Natural killer cell treated with Interleukin-12 subunit alpha and Interleukin-12 subunit beta and Interleukin-15 and Interleukin-18, amount 100 ng/mL, for 72 hours (primary cell): ENCODE results near the gene SLC24A3. TPM values are rescaled to one million over a fixed set of nuclear protein-coding genes. Genes with fewer than 3 reads are reported as not detected.

Experiments used
- ATAC-seq, 2 donors: fragments of 150-1000 bp; cut with Tn5 transposase in 1 of 2; sonication (Bioruptor Pico), chemical (Tn5 transposase) in 1 of 2; 2 replicates each; pipeline ENCODE4 v1.10.0; 2021
- DNase-seq: peaks from one replicate; pipeline ENCODE4 v3.0.0; 2022; ENCODE audit warnings: low spot score
- H3K27ac Mint-ChIP-seq, 2 donors: 1 replicate in 1 of 2; 2 replicates in 1 of 2; pipeline ENCODE4 v1.8.0; 2022; ENCODE audit warnings: mixed read lengths in 2 of 2, mild to moderate bottlenecking in 1 of 2, moderate library complexity in 1 of 2
- H3K27me3 Mint-ChIP-seq, 2 donors: 1 replicate in 1 of 2; 2 replicates in 1 of 2; pipeline ENCODE4 v1.8.0; 2022; ENCODE audit warnings: mixed read lengths in 2 of 2
- H3K36me3 Mint-ChIP-seq: one replicate; pipeline ENCODE4 v1.8.0; 2022; ENCODE audit warnings: mixed read lengths
- H3K4me1 Mint-ChIP-seq, 2 donors: 1 replicate in 1 of 2; 2 replicates in 1 of 2; pipeline ENCODE4 v1.8.0; 2022; ENCODE audit warnings: low read depth in 2 of 2, mixed read lengths in 2 of 2, mild to moderate bottlenecking in 1 of 2
- H3K4me3 Mint-ChIP-seq: one replicate; pipeline ENCODE4 v1.8.0; 2022; ENCODE audit warnings: mixed read lengths
- H3K9me3 Mint-ChIP-seq: 2 replicates; pipeline ENCODE4 v1.8.0; 2022; ENCODE audit warnings: mixed read lengths
- total RNA-seq, 2 donors: library from RNA; stranded (reverse); gene quantifications; one replicate each; pipeline ENCODE4 v1.2.3, GENCODE V29; 2022

The SLC24A3 gene
- total RNA-seq, 2 donors from 2014 or later = 1.4 TPM; not detected in 1

- H3K27ac Mint-ChIP-seq = no peak overlapping the region
- ATAC-seq (peak; percentile 28 to 59), DNase-seq (no peak)
- H3K27me3 Mint-ChIP-seq = peaks cover 0 to 8% of the 10 kb centered on the region in 2 donors
- H3K36me3 Mint-ChIP-seq = no peaks in the 10 kb centered on the region
- peaks cover 3% of the 10 kb centered on the region for H3K9me3 Mint-ChIP-seq
- peaks cover 12 to 13% of the 10 kb centered on the region in 2 donors for H3K4me1 Mint-ChIP-seq
- H3K4me3 Mint-ChIP-seq = no peak overlapping the region
Measured at GRCh38 chr20:19456595-19457395, 244.4 kb downstream of the SLC24A3 start.

GRCh38 chr20:19457611-19458010 is 245.2 kb downstream of the SLC24A3 start:
- DNase-seq (no peak), ATAC-seq (no peak)
- Mint-ChIP-seq H3K27me3 (peaks cover 0 to 4% of the 10 kb centered on the region in 2 donors), H3K4me1 (peaks cover 4 to 5% of the 10 kb centered on the region in 2 donors), H3K4me3 (no peak overlapping the region), H3K27ac (no peak overlapping the region), H3K9me3 (no peaks in the 10 kb centered on the region), H3K36me3 (no peaks in the 10 kb centered on the region)

- no peak for ATAC-seq
- no peaks in the 10 kb centered on the region for H3K9me3 Mint-ChIP-seq
- no peaks in the 10 kb centered on the region for H3K36me3 Mint-ChIP-seq
- H3K27ac Mint-ChIP-seq = no peak overlapping the region
- H3K27me3 Mint-ChIP-seq = peaks cover 0 to 4% of the 10 kb centered on the region in 2 donors
- no peak for DNase-seq
- peaks cover 4 to 5% of the 10 kb centered on the region in 2 donors for H3K4me1 Mint-ChIP-seq
- H3K4me3 Mint-ChIP-seq = no peak overlapping the region
Measured at GRCh38 chr20:19460386-19460785, 247.9 kb downstream of the SLC24A3 start.

- Mint-ChIP-seq H3K36me3 (no peaks in the 10 kb centered on the region), H3K9me3 (no peaks in the 10 kb centered on the region), H3K27ac (no peak overlapping the region), H3K4me1 (no peaks in the 10 kb centered on the region), H3K27me3 (peaks cover 4 to 7% of the 10 kb centered on the region in 2 donors), H3K4me3 (no peak overlapping the region)
- no peak for ATAC-seq
- no peak for DNase-seq
Measured at GRCh38 chr20:19462491-19462890, 250.0 kb downstream of the SLC24A3 start.

- Mint-ChIP-seq H3K9me3 (no peaks in the 10 kb centered on the region), H3K36me3 (no peaks in the 10 kb centered on the region), H3K27me3 (peaks cover 9 to 16% of the 10 kb centered on the region in 2 donors), H3K4me3 (no peak overlapping the region), H3K4me1 (no peaks in the 10 kb centered on the region), H3K27ac (no peak overlapping the region)
- DNase-seq (no peak), ATAC-seq (no peak)
Measured at GRCh38 chr20:19463597-19463996, 251.2 kb downstream of the SLC24A3 start.

- ATAC-seq (no peak), DNase-seq (no peak)
- Mint-ChIP-seq H3K27ac (no peak overlapping the region), H3K27me3 (peaks cover 14 to 22% of the 10 kb centered on the region in 2 donors), H3K36me3 (no peaks in the 10 kb centered on the region), H3K4me3 (no peak overlapping the region), H3K9me3 (no peaks in the 10 kb centered on the region), H3K4me1 (no peaks in the 10 kb centered on the region)
Measured at GRCh38 chr20:19465536-19465935, 253.1 kb downstream of the SLC24A3 start.

GRCh38 chr20:19466206-19466928 is 253.9 kb downstream of the SLC24A3 start:
- peaks cover 17 to 22% of the 10 kb centered on the region in 2 donors for H3K27me3 Mint-ChIP-seq
- no peak overlapping the region for H3K27ac Mint-ChIP-seq
- ATAC-seq (no peak), DNase-seq (no peak)
- H3K4me3 Mint-ChIP-seq = no peak overlapping the region
- no peaks in the 10 kb centered on the region for H3K9me3 Mint-ChIP-seq
- H3K36me3 Mint-ChIP-seq = no peaks in the 10 kb centered on the region
- no peaks in the 10 kb centered on the region for H3K4me1 Mint-ChIP-seq

GRCh38 chr20:19473216-19473921 is 260.9 kb downstream of the SLC24A3 start:
- Mint-ChIP-seq H3K4me3 (no peak overlapping the region), H3K27ac (no peak overlapping the region), H3K9me3 (no peaks in the 10 kb centered on the region), H3K4me1 (no peaks in the 10 kb centered on the region), H3K27me3 (peaks cover 9% of the 10 kb centered on the region in 2 donors), H3K36me3 (no peaks in the 10 kb centered on the region)
- ATAC-seq = no peak
- DNase-seq = no peak

GRCh38 chr20:19473922-19474286 is 261.5 kb downstream of the SLC24A3 start:
- no peaks in the 10 kb centered on the region for H3K9me3 Mint-ChIP-seq
- no peaks in the 10 kb centered on the region for H3K36me3 Mint-ChIP-seq
- no peak overlapping the region for H3K27ac Mint-ChIP-seq
- H3K27me3 Mint-ChIP-seq = peaks cover 3 to 5% of the 10 kb centered on the region in 2 donors
- DNase-seq (no peak), ATAC-seq (no peak)
- H3K4me1 Mint-ChIP-seq = no peaks in the 10 kb centered on the region
- no peak overlapping the region for H3K4me3 Mint-ChIP-seq

- H3K27me3 Mint-ChIP-seq = peaks cover 6 to 8% of the 10 kb centered on the region in 2 donors
- H3K9me3 Mint-ChIP-seq = peaks cover 3% of the 10 kb centered on the region
- ATAC-seq (no peak), DNase-seq (no peak)
- H3K36me3 Mint-ChIP-seq = no peaks in the 10 kb centered on the region
- no peak overlapping the region for H3K4me3 Mint-ChIP-seq
- H3K27ac Mint-ChIP-seq = no peak overlapping the region
- H3K4me1 Mint-ChIP-seq = no peaks in the 10 kb centered on the region
Measured at GRCh38 chr20:19478320-19478895, 266.0 kb downstream of the SLC24A3 start.

- Mint-ChIP-seq H3K27ac (no peak overlapping the region), H3K36me3 (no peaks in the 10 kb centered on the region), H3K9me3 (peaks cover 3% of the 10 kb centered on the region), H3K4me1 (no peaks in the 10 kb centered on the region), H3K27me3 (peaks cover 6 to 8% of the 10 kb centered on the region in 2 donors), H3K4me3 (no peak overlapping the region)
- no peak for ATAC-seq
- DNase-seq = no peak
Measured at GRCh38 chr20:19482726-19483125, 270.3 kb downstream of the SLC24A3 start.

- no peak overlapping the region for H3K4me3 Mint-ChIP-seq
- no peak overlapping the region for H3K27ac Mint-ChIP-seq
- H3K9me3 Mint-ChIP-seq = peaks cover 3% of the 10 kb centered on the region
- ATAC-seq (no peak), DNase-seq (no peak)
- no peaks in the 10 kb centered on the region for H3K4me1 Mint-ChIP-seq
- H3K27me3 Mint-ChIP-seq = peaks cover 6 to 8% of the 10 kb centered on the region in 2 donors
- no peaks in the 10 kb centered on the region for H3K36me3 Mint-ChIP-seq
Measured at GRCh38 chr20:19483309-19483708, 270.9 kb downstream of the SLC24A3 start.

- no peaks in the 10 kb centered on the region for H3K36me3 Mint-ChIP-seq
- peaks cover 8 to 11% of the 10 kb centered on the region in 2 donors for H3K27me3 Mint-ChIP-seq
- no peak overlapping the region for H3K27ac Mint-ChIP-seq
- no peaks in the 10 kb centered on the region for H3K4me1 Mint-ChIP-seq
- ATAC-seq (no peak), DNase-seq (no peak)
- peaks cover 3% of the 10 kb centered on the region for H3K9me3 Mint-ChIP-seq
- H3K4me3 Mint-ChIP-seq = no peak overlapping the region
Measured at GRCh38 chr20:19486446-19486845, 274.0 kb downstream of the SLC24A3 start.
